22Rv1 (cell line): ENCODE data around the gene IMPA2.
A peak's percentile ranks its signal among the peaks of the same experiment; 100 is the strongest.

Source experiments
- H3K27ac ChIP-seq: fragments of 450-650 bp; 2 replicates; pipeline ENCODE4 v1.5.1; 2017
- ZFX ChIP-seq: fragments of 450-650 bp; IDR thresholded peaks from 2 replicates; pipeline ENCODE4 v1.6.1; 2017; ENCODE audit warnings: antibody characterized with exemption, borderline replicate concordance
- TF ChIP-seq, protein P1 (sequence below): fragments of 450-650 bp; IDR thresholded peaks from 2 replicates; pipeline ENCODE4 v1.5.1; 2017; ENCODE audit warnings: mild to moderate bottlenecking

IMPA2 gene

DNA sequence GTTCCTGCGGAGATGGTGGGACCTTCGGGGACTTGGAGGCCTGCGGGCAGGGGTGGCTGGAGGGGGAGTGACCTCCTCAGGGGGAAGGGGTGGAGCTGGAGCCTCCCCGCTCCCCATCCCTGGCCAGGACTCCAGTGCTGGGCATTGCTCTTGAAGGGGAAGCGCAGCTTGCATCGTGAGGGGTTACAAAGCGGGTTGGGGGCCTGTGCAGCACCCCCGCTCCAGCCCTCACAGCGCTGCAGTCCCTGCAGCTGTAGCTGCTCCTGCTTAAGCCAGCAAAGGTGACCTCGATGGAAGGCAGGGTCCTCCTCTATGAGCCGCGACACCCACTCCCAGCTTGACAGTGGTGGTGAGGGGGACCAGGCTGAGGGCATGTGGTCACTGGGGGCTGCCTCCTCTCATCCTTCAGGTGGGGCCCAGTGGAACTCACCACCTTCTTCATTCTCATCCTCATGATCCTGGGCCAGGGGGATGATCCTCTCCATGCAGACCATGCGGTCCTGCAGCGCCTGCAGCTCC, 75.6 kb downstream of the IMPA2 start:
- no peak for TF ChIP-seq ZFX
- TF ChIP-seq, protein P1, sequence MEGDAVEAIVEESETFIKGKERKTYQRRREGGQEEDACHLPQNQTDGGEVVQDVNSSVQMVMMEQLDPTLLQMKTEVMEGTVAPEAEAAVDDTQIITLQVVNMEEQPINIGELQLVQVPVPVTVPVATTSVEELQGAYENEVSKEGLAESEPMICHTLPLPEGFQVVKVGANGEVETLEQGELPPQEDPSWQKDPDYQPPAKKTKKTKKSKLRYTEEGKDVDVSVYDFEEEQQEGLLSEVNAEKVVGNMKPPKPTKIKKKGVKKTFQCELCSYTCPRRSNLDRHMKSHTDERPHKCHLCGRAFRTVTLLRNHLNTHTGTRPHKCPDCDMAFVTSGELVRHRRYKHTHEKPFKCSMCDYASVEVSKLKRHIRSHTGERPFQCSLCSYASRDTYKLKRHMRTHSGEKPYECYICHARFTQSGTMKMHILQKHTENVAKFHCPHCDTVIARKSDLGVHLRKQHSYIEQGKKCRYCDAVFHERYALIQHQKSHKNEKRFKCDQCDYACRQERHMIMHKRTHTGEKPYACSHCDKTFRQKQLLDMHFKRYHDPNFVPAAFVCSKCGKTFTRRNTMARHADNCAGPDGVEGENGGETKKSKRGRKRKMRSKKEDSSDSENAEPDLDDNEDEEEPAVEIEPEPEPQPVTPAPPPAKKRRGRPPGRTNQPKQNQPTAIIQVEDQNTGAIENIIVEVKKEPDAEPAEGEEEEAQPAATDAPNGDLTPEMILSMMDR = no peak
- no peak overlapping the region for H3K27ac ChIP-seq

DNA sequence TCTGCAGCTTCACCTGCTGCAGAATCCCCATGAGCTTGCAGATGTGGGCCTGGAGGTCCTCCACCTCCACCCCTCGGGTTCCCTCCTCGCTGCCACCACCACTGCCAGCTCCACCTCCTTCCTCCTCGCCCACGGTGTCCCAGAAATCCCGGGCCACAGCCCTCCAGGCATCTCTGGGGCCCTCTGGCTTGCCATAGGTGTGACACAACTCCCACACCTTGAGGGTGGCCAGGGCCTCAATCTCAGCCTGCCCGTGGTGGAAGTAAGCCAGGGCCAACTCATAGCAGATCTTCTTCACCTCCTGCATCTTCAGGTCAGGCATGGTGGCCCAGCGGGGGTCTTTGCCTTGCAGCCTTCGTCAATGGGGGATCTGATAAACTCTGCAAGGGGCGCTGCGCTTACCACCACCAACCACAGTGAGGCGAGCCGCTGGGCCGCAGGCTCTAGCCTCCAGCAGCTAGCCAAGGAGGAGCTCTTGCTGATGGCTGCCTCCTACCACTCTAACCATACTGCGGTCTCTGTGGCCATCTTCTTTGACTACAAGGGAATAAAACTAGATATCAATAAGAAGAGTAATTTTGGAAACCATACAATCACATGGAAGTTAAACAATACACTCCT, 76.2 kb downstream of the IMPA2 start:
- no peak overlapping the region for H3K27ac ChIP-seq
- TF ChIP-seq, protein P1 = peak; percentile 13; the same call in 1 of the 2 replicates
- no peak for TF ChIP-seq ZFX

DNA sequence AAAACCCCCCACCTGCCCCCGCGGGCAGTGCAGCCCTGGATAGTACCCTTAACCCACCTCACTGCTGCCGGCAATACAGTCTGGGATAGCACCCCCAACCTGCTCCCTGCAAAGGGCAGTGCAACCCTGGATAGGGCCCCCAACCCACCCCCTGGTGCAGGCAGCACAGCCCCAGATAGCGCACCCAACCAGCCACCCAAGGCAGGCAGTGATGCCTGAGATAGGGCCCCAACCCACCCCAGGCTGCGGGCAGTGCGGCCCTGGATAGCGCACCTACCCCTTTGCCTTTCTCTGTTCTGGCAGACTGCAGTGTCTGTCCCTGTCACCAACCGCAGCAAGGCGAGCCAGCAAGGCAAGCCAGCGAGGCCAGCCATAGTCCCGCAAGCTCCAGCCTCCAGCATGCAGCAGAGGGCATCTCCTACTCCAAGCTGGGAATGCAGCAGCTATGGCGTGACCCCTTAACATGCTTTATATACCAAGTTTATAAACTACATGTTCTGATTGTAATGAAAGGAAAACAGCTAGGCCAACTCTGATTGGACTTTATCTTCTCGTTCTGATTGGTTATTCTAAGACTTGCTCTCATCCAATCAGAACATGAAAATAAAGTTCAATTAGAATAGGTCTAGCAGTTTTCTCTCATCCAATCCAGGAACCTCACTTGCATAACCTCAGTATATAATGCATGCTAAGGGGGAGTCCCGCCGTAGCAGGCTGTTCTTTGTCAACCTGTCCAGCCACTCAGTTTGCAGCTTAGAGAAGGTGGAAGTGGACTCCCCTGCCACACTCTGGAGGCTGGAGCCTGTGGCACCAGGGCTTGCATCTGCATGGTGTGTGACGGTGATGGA, 78.3 kb downstream of the IMPA2 start:
- H3K27ac ChIP-seq = peak overlapping the region; percentile 43
- TF ChIP-seq, protein P1 = no peak
- TF ChIP-seq ZFX = no peak

DNA sequence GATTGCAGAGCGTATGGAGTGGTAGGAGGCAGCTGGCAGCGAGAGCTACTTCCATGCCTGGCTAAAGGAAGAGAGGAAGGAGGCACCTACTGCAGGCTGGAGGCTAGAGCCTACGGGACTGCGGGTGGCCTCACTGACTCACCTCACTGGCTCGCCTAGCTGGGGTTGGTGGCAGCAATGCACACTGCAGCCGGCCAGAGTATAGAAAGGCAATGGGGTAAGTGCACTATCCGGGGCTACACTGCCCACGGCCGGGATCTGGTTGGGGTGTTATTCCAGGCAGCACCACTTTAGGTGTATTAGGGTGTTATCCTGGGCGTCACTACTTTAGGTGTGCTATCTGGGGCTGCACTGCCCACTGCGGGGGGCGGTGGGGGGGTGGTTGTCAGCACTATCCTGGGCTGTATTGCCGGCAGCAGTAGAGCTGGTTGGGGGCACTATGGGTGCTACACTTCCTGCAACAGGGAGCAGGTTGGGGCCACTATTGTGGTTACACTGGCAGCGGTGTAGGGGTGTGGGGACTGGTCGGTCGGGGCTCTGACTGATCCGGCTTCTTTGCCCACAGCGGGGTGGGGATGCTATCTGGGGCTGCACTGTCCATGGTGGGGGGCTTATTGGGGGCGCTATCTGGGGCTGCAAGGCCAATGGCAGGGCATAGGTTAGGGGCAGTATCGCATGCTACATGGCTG, 79.0 kb downstream of the IMPA2 start:
- TF ChIP-seq, protein P1 = no peak
- no peak for TF ChIP-seq ZFX
- peak overlapping the region; percentile 43 for H3K27ac ChIP-seq

DNA sequence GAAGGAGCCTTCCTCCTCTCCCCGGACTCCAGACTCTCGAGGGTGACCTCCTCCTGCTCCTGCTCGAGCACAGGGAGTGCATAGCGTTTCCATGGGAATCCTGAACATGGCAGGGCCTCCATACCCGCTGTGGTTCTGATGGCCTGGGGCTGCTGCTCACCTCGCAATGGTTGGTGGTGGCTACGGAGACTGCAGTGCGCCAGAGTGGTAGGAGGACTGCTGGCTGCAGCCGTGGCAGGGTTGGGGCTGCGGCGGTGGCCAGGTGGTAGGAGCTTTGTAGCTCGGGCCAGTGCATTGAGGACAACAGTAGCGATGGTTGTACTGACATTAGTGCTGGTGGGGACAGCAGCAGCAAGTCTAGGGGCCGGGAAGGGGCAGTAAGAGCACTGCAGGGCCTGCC, 80.4 kb downstream of the IMPA2 start:
- no peak overlapping the region for H3K27ac ChIP-seq

DNA sequence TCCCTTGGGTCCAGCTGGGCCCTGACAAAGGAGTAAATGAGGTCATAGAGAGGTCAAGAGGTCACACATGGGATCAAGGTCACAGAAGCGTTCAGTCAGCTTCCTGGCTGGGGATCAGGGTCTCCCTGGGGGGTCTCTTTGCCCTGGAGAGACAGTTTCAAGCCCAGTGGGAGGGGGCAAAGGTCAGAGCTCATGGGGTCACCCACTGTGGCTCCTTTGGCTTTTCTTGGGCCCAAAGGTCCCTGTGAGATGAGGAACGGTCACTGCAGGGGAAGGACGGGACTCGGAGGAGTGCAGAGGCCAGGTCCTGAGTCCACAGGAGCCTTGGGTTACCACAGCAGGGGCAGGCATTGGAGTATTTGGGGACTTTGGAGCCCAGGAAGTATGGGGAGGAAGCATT, 81.7 kb downstream of the IMPA2 start:
- TF ChIP-seq, protein P1 = no peak
- no peak for TF ChIP-seq ZFX
- H3K27ac ChIP-seq = no peak overlapping the region

More for the DNA sequence above, 80.4 kb downstream of the IMPA2 start:
- no peak for TF ChIP-seq ZFX
- TF ChIP-seq, protein P1 = no peak
